Panc1 (cell line): ENCODE data around the gene ZNF672. TPM values are rescaled to one million over a fixed set of nuclear protein-coding genes. Genes with fewer than 3 reads are reported as not detected.

Experiments
- ATAC-seq: fragments of 200-7000 bp; cut with Tn5 transposase; 2 replicates; pipeline ENCODE4 v1.9.1; 2020; ENCODE audit warnings: mild to moderate bottlenecking, moderate library complexity
- BruUV-seq: library from RNA; stranded (reverse); fragments of 400-500 nt; replicated peaks from 2 replicates; lab custom pipeline; 2021; lab: Mats Ljungman, UMichigan
- CTCF ChIA-PET: fragments of 300-600 bp; sonication (Branson Sonifier 250); formaldehyde crosslinking; loops from one replicate; lab custom pipeline; 2022; ENCODE audit warnings: antibody characterized with exemption; lab: Charles Lee
- POLR2A ChIA-PET: fragments of 300-600 bp; sonication (Branson Sonifier 250); formaldehyde crosslinking; loops from one replicate; lab custom pipeline; 2022; ENCODE audit warnings: antibody characterized with exemption; lab: Charles Lee
- DNase-seq: peaks from one replicate; pipeline ENCODE4 v3.0.0-alpha.2; 2010; ENCODE audit warnings: low read depth, low spot score
- H3K27ac ChIP-seq: 2 replicates; pipeline ENCODE4 v1.5.1; 2011; ENCODE audit warnings: mild to moderate bottlenecking, low read length, inconsistent platforms
- H3K27me3 ChIP-seq: fragments of 200-500 bp; sonication (Bioruptor generic); 2 replicates; pipeline ENCODE4 v1.6.0; 2014; ENCODE audit warnings: low read length, inconsistent platforms; ENCODE audit not compliant: control insufficient read depth, insufficient read depth
- H3K36me3 ChIP-seq: fragments of 200-500 bp; sonication (Bioruptor generic); 2 replicates; pipeline ENCODE4 v1.5.1; 2014; ENCODE audit warnings: inconsistent platforms, mild to moderate bottlenecking, low read length, moderate library complexity; ENCODE audit not compliant: control insufficient read depth, insufficient read depth
- H3K4me1 ChIP-seq: 2 replicates; pipeline ENCODE4 v1.5.1; 2011; ENCODE audit warnings: inconsistent platforms, mild to moderate bottlenecking, low read length, moderate library complexity; ENCODE audit not compliant: control insufficient read depth, insufficient read depth
- H3K4me3 ChIP-seq, 2 experiments: 2 replicates each; pipeline ENCODE4 v1.5.1; 2011 to 2012; ENCODE audit warnings: low read depth in 2 of 2, low read length in 2 of 2, mild to moderate bottlenecking in 2 of 2, inconsistent platforms in 1 of 2, moderate library complexity in 1 of 2
- H3K9me3 ChIP-seq: fragments of 200-500 bp; sonication (Bioruptor generic); 2 replicates; pipeline ENCODE4 v1.5.1; 2014; ENCODE audit warnings: low read depth, mild to moderate bottlenecking, inconsistent platforms, low read length, moderate library complexity; ENCODE audit not compliant: control insufficient read depth, insufficient read depth
- POLR2AphosphoS5 ChIP-seq: IDR thresholded peaks from 2 replicates; pipeline ENCODE4 v1.6.1; 2012; ENCODE audit warnings: mild to moderate bottlenecking, low read depth, low read length, moderate library complexity
- SIN3A ChIP-seq: IDR thresholded peaks from 2 replicates; pipeline ENCODE4 v1.6.1; 2012; ENCODE audit warnings: low read depth, mild to moderate bottlenecking, low read length, moderate library complexity, borderline replicate concordance; ENCODE audit not compliant: insufficient read depth
- TCF7L2 ChIP-seq: IDR thresholded peaks from 2 replicates; pipeline ENCODE4 v1.6.1; 2011; ENCODE audit warnings: mild to moderate bottlenecking, low read depth, low read length, inconsistent platforms
- in situ Hi-C: cut with HindIII; loops from 2 replicates; pipeline ENCODE4 v1.10.0; 2016; ENCODE audit warnings: low sequenced_read_pairs, low pct_unique_long_range_greater_than_20kb
- intact Hi-C: fragments of 100-400 bp; cut with micrococcal nuclease; formaldehyde crosslinking; loops from one replicate; pipeline ENCODE4 v1.10.0; 2022; ENCODE audit not compliant: unreplicated experiment
- total RNA-seq: library from RNA; stranded (reverse); gene quantifications from one replicate; pipeline ENCODE4 v1.2.1, GENCODE V29; 2021; ENCODE audit not compliant: unreplicated experiment
- TF ChIP-seq, protein P1 (sequence below): fragments of 450-650 bp; IDR thresholded peaks from 2 replicates; pipeline ENCODE4 v1.5.1; 2017; ENCODE audit warnings: mild to moderate bottlenecking
- TF ChIP-seq, protein P2 (sequence below), 2 experiments: IDR thresholded peaks; 2 replicates each; pipeline ENCODE4 v1.6.1; 2011 to 2012; ENCODE audit warnings: low read depth in 2 of 2, control low read depth in 1 of 2, low read length in 1 of 2, mild to moderate bottlenecking in 1 of 2, moderate library complexity in 1 of 2; ENCODE audit not compliant: insufficient read depth in 1 of 2

ZNF672 gene
- total RNA-seq, 1 experiment from 2014 or later = 36.2 TPM

DNA sequence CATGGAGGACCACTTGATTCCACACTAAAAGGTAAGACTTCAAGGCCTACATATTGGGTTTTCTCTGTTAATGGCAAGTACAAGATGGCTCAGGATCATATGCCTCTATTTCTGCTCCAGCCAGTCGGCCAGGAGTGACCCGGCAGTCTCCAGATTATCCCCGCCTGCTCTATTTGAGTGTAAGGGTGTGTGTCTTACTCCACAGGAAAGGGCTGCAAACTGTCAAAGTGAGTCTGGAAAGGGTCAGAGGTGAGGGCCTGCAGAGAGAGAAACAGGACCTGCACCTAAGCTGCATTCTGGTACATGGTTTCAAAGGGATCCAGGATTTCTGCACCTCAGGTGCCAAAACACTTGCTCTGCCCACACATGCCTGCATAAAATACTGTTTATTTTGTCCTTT, 11.6 kb downstream of the ZNF672 start:
- no peak for TF ChIP-seq TCF7L2
- TF ChIP-seq, protein P1, sequence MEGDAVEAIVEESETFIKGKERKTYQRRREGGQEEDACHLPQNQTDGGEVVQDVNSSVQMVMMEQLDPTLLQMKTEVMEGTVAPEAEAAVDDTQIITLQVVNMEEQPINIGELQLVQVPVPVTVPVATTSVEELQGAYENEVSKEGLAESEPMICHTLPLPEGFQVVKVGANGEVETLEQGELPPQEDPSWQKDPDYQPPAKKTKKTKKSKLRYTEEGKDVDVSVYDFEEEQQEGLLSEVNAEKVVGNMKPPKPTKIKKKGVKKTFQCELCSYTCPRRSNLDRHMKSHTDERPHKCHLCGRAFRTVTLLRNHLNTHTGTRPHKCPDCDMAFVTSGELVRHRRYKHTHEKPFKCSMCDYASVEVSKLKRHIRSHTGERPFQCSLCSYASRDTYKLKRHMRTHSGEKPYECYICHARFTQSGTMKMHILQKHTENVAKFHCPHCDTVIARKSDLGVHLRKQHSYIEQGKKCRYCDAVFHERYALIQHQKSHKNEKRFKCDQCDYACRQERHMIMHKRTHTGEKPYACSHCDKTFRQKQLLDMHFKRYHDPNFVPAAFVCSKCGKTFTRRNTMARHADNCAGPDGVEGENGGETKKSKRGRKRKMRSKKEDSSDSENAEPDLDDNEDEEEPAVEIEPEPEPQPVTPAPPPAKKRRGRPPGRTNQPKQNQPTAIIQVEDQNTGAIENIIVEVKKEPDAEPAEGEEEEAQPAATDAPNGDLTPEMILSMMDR = no peak
- no peak for TF ChIP-seq SIN3A
- TF ChIP-seq, protein P2, sequence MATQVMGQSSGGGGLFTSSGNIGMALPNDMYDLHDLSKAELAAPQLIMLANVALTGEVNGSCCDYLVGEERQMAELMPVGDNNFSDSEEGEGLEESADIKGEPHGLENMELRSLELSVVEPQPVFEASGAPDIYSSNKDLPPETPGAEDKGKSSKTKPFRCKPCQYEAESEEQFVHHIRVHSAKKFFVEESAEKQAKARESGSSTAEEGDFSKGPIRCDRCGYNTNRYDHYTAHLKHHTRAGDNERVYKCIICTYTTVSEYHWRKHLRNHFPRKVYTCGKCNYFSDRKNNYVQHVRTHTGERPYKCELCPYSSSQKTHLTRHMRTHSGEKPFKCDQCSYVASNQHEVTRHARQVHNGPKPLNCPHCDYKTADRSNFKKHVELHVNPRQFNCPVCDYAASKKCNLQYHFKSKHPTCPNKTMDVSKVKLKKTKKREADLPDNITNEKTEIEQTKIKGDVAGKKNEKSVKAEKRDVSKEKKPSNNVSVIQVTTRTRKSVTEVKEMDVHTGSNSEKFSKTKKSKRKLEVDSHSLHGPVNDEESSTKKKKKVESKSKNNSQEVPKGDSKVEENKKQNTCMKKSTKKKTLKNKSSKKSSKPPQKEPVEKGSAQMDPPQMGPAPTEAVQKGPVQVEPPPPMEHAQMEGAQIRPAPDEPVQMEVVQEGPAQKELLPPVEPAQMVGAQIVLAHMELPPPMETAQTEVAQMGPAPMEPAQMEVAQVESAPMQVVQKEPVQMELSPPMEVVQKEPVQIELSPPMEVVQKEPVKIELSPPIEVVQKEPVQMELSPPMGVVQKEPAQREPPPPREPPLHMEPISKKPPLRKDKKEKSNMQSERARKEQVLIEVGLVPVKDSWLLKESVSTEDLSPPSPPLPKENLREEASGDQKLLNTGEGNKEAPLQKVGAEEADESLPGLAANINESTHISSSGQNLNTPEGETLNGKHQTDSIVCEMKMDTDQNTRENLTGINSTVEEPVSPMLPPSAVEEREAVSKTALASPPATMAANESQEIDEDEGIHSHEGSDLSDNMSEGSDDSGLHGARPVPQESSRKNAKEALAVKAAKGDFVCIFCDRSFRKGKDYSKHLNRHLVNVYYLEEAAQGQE (IDR thresholded peaks at IDR 0.05; ENCODE audit: insufficient read depth in 1 of 2, low read depth in 2 of 2, low read length in 1 of 2) = no peak
- no peak for TF ChIP-seq POLR2AphosphoS5
- no peak for DNase-seq
- intact Hi-C loops (no loop called here), in situ Hi-C loops (no loop called here)
- no peak for ATAC-seq
- Histone ChIP-seq H3K4me3 (no peak overlapping the region), H3K27ac (no peak overlapping the region), H3K27me3 (no peaks in the 10 kb centered on the region), H3K4me1 (peaks cover 4% of the 10 kb centered on the region; the same call in 1 of the 2 replicates), H3K9me3 (no peaks in the 10 kb centered on the region), H3K36me3 (peaks cover 7% of the 10 kb centered on the region; the same call in 1 of the 2 replicates)
- BruUV-seq = no TSS peak
- POLR2A ChIA-PET = no interaction called here
- CTCF ChIA-PET = no interaction called here

DNA sequence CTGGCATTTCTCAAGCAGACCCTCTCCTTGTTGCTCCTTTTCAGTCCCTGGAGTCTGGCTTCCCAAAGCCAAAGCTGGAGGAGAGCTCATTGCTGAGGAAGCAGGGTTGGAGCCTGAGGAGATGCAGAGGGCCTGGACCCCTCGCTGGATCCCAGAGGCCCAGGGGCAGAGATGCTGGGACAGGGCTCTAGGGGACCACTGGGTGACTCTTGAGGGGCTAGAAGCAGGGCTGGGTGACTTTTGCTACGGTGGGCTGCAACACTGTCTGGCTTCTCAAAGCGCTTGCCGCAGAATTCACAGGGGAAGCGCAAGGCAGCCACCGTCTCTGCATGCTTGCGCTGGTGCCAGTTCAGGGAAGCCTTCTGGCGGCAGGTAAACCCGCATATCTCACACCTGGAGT, 12.1 kb downstream of the ZNF672 start:
- H3K27me3 ChIP-seq = no peaks in the 10 kb centered on the region
- H3K4me3 ChIP-seq = no peak overlapping the region
- H3K4me1 ChIP-seq = peaks cover 4% of the 10 kb centered on the region; the same call in 1 of the 2 replicates
- ATAC-seq (no peak), DNase-seq (no peak)
- POLR2A ChIA-PET = no interaction called here
- in situ Hi-C loops = no loop called here
- CTCF ChIA-PET = no interaction called here
- H3K9me3 ChIP-seq = no peaks in the 10 kb centered on the region
- no TSS peak for BruUV-seq
- H3K36me3 ChIP-seq = peaks cover 7% of the 10 kb centered on the region; the same call in 1 of the 2 replicates
- H3K27ac ChIP-seq = no peak overlapping the region
- intact Hi-C loops = no loop called here
- TF ChIP-seq POLR2AphosphoS5 (no peak), SIN3A (no peak), TCF7L2 (no peak)
- TF ChIP-seq, protein P2 (IDR thresholded peaks at IDR 0.05; ENCODE audit: insufficient read depth in 1 of 2, low read depth in 2 of 2, low read length in 1 of 2) = no peak
- TF ChIP-seq, protein P1 = no peak
